ENCODE measurements around the gene APOA4.

DNA sequence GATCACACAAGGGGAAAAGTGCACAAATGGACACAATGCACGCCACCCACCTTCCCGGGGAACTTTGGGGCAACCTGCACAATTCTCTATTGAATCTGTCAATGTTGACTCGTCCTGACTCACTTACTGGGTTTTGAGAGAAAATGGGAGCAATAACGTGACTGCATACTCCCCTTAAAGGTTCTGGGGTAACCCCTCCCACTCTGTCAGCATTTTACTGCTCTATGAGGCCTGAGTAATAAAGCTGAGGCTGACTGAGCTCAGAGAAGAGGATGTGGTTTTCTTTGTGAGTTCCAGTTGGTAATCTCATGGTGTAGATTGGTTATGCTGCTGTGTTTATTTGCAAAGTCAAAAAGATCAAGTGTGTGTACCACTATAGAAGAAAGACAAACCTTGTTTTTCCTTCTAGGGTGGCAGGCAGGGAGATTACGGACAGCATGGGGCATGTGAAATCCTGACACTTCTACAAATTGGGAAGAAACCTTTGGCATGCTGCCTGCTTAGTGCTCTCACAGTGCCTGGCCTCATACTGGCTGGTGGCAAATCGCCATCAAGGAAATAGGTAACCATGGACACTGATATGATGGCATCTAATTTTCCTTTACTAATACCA lies 30.5 kb upstream of the APOA4 start:
- TF ChIP-seq, protein P1, sequence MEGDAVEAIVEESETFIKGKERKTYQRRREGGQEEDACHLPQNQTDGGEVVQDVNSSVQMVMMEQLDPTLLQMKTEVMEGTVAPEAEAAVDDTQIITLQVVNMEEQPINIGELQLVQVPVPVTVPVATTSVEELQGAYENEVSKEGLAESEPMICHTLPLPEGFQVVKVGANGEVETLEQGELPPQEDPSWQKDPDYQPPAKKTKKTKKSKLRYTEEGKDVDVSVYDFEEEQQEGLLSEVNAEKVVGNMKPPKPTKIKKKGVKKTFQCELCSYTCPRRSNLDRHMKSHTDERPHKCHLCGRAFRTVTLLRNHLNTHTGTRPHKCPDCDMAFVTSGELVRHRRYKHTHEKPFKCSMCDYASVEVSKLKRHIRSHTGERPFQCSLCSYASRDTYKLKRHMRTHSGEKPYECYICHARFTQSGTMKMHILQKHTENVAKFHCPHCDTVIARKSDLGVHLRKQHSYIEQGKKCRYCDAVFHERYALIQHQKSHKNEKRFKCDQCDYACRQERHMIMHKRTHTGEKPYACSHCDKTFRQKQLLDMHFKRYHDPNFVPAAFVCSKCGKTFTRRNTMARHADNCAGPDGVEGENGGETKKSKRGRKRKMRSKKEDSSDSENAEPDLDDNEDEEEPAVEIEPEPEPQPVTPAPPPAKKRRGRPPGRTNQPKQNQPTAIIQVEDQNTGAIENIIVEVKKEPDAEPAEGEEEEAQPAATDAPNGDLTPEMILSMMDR (IDR thresholded peaks at IDR 0.05), result no peak
- no peak for TF ChIP-seq EP300 (IDR thresholded peaks at IDR 0.05)

All from suprapubic skin (tissue), 3 donors.